GM21717 (cell line): ENCODE data around the gene NUP35.

ENCODE experiments used
- ATAC-seq: cut with Tn5 transposase; IDR thresholded peaks from one replicate; pipeline ENCODE4 v1.9.1; 2021; ENCODE audit warnings: mild to moderate bottlenecking, moderate library complexity; ENCODE audit not compliant: unreplicated experiment

The NUP35 gene

GRCh38 chr2:183207110-183207509 is 82.9 kb downstream of the NUP35 start:
- ATAC-seq = no peak

GRCh38 chr2:183209395-183210028 is 85.3 kb downstream of the NUP35 start:
- no peak for ATAC-seq
